NCI-H446 (cell line): ENCODE data around the gene ACOT13.
"Not testable (repeated sequence)": the region's sequence is repeated elsewhere in the genome, so short reads cannot be mapped to it uniquely, and the experiment has no call there.

Experiments
- DNase-seq, 2 experiments: peaks; one replicate each; lab custom pipeline; 2025; lab: John Stamatoyannopoulos, UW

The ACOT13 gene

GRCh38 chr6:24692848-24693592, 26.1 kb downstream of the ACOT13 start:
- no peak for DNase-seq

DNA sequence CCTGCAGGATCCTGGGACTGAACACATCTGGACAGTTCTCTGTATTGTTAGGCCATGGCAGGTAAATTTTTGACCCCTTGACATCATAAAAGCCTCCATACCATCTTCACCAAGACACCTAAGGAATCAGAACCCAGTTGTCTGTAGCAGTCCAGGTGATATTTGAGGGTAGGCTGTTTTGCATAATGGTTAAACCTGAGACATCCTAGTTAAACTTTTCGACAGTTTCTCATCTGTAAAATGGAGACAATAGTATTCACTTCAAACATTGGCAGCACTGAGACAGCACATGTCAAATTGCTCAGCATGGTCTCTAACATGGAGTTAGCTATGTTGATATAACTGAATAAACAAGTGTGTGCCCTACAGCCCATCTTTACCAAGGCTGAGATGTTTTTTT, 27.3 kb downstream of the ACOT13 start:
- DNase-seq, result no peak

- peak; percentile 5 to 31 for DNase-seq
These were observed 28.8 kb downstream of the ACOT13 start for GRCh38 chr6:24695635-24696034.

GRCh38 chr6:24696097-24696496, 29.2 kb downstream of the ACOT13 start:
- DNase-seq, result no peak

- no peak for DNase-seq
These were observed 32.9 kb downstream of the ACOT13 start for GRCh38 chr6:24699521-24700359.

- no peak for DNase-seq
These were observed 35.9 kb downstream of the ACOT13 start for GRCh38 chr6:24702720-24703282.

DNA sequence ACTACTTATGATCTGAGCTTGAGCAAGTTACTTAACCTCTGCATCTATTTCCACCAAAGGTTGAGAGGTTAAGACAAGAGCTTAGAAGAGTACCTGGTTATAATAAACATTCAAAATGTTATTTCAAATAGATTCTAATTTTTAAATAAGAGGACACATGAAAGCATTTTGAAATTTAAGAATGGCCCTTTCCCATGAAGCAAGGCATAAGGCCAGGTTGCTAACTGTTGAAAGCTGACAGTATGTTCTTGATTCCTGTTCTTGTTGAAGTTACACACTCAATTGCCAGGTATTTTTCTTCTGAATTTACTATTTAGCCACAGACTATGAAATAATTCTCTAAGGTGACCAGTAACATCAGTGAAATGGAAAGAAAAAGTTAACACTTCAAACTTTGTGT, 37.6 kb downstream of the ACOT13 start:
- DNase-seq, result no peak

DNA sequence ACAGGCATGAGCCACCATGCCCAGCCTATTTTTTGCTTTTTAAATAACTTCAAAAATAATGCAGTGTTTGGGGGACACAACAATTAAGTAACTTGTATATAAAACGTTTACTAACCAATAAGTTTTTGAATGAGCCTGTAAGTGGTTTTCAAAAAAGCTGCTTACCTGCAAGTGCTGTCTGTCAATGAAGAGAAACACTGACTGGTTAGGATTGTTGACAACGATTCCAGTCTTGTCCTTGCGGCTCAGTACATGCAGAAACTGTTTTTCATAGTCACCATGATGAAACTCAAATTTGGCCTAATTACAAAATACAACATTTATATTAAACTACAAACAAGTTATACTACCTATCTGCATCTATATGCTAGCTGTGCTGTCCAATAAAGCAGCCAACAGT, 41.7 kb downstream of the ACOT13 start:
- DNase-seq, result no peak

DNA sequence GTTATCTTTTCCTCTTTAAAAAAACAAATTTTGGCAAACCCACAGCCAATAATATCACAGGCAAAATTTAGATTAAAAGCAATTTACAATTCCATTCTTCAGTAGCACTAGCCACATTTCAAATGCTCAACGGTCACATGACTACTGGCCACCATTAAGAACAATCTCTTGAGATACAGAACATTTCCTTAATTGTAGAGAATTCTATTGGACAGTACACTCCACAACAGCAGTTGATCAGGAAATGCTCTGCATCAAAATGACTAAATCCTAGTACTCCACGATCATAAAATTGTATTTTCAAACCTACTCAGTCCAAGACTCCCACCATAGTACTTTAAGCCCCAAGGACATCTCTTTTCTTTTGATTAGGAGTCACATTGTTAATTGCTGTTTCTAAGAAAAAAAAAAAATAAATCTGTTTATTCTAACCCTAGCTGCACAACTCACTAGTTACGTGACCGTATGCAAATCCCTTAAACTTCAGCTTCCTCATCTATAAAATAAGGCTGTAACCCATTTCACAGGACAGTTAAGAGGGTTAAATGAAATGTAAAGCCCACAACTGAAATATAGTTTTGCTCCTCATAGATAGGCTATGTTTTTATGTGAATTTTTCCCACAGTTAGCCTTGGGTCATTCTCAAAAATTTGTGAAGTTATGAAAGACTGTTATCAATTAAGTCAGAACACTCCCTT, 42.3 kb downstream of the ACOT13 start:
- no peak for DNase-seq

DNA sequence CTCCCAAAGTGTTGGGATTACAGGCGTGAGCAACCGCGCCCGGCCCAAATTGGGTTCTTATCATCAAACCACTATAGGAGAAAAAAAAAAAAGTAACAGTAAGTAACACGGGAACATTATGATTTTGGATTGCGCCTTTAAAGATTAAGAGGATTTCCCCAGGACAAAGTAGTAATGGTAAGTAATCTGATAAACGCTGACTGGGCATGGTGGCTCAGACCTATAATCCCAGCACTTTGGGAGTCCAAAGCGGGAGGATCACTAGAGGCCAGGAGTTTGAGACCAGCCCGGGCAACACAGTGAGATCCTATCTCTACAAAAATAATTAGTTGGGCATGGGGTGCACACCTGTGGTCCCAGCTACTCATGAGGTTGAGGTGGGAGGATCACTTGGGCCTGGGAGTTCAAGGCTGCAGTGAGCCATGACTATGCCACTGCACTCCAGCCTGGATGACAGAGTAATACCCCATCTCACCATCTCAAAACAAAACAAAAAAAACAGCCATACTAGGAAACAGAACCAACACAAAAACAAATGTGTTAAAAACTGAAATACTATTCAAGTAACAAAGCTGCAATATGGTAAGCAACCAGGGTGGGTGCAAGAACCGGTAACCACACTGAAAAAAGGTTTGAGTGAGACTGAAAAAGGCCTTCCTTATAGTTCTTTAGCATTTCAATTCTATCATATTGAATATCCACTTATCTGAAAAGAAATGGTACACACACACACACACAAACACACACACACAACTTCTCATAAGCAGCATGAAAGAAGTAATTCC, 43.8 kb downstream of the ACOT13 start:
- DNase-seq, result no peak

DNA sequence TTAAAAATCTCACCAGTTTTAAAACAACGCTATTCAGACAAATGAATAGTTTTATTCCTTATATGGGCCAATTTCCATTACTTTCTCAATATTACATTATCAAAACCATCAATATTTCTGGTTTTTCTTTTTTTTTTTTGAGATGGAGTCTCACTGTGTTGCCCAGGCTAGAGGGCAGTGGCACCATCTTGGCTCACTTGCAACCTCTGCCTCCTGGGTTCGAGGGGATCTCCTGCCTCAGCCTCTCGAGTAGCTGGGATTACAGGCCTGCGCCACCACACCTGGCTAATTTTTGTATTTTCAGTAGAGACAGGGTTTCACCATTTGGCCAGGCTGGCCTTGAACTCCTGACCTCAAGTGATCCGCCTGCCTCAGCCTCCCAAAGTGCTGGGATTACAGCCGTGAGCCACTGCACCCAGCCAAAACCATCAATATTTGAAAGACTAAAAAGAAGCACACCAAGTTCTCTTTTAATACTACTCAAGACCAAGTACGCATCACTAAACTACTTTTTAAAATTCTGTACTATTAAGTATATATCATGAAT, 49.8 kb downstream of the ACOT13 start:
- DNase-seq, result not testable (repeated sequence)

GRCh38 chr6:24718449-24719124, 51.7 kb downstream of the ACOT13 start:
- no peak for DNase-seq

GRCh38 chr6:24719125-24719971, 52.5 kb downstream of the ACOT13 start, which contains the start of gene C6orf62:
C6orf62 (minus strand) TSS chr6:24719154; CDS start chr6:24718668, 486 bp downstream.
- peak in 1 of 2 experiments; percentile 49 for DNase-seq

DNA sequence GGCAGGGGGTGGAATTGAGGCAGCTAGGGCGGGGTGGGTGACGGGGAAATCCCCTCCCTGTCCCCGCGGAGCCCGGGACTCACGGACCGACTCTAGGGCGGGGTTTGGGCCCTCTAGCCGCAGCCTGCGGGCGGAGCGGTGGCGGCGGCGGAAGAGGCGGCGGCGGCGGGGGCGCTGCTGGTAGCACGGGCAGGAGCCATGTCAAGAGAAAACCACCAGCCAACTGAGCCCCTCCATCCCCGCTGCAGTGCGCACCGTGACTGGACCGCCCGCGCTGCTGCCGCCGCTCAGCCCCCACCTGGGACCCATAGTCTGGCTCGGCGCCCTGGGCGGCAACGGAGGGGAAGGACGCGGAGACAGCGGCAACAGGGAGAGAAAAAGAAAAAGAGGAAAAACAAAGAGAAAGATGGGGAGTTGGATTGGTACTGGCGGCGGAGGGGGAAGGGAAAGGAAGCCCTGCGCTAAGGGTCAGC, 53.3 kb downstream of the ACOT13 start:
- DNase-seq, result peak; percentile 57 to 62

DNA sequence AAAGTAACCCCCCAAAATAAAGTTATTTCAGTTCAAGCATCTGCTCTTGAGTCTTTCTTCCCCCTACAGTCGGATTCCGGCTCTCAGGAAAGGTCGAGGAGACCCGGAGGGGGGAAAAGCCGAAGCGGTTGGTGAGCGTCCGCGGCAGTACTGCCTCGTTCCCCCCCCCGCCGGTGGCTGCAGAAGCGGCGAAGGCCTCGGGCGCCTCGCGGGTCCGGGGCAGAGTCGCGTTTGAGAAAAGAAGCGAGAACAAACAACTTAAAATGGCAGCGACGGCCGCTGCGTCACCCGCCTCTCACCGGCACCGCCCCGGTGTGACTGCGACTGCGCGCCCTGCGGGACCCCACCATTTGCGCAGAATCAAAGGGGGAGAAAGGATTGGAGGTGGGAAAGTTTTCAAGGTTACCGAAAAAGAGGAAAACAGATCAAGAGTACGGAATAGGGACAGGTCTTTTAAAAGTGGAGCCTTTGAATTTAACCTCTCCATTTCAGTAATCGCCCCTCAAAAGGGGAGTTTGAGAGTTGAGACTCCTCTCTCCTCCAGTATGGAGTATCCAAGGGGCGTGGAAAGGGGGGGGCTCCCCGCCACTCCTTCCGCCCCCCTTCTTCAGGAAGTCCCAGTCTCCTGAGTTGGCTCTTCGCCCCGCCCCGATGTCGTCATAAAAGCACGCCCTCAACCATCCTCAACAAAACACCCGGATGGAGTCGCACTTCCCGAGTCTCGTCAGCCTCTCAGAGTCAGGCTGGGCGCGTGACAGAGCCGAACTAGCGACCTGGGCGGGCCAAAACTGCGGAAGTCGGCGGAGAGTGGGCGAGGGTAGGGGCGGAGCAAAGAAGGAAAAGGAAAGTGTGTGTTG, 54.0 kb downstream of the ACOT13 start:
- peak; percentile 99 for DNase-seq

DNA sequence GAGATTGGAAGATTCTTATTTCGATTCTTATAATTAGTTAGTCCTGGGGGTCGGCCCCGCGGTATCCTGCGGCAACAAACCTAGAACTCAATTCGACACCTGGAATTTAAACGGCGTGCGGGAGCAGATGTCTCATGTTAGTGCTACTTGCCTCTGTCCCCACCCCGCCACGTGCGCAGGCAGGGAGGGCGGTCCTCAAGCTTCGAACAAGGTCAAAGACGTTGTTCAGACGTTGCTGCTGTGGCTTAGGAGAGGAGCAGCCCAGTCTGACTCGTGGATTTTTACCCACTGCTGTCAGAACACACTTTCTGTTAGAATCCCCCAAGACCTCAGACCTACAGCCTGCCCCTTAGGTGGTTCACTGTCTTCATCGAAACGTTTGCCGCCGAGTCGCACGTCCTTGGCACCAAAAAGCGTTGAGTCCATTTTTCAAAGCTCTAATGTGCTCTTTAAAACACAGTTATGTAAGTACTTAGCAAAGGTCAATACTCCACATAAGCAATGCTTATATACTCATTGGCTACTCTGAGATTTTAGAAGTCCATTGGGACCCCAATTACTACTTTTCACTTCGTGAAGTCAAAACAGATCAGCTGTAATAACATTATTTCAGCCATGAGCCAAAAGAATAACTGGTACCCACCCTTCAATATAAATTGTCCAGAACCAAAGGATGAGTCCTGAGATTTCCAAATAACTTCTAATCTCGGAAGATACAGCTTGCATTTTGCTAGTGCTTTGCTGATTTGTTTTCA, 54.8 kb downstream of the ACOT13 start:
- DNase-seq, result peak in 1 of 2 experiments; percentile 89

GRCh38 chr6:24723270-24723669, 56.4 kb downstream of the ACOT13 start:
- no peak for DNase-seq

GRCh38 chr6:24730653-24731052, 63.8 kb downstream of the ACOT13 start:
- DNase-seq, result not testable (repeated sequence)
